WI38 (cell line): Measurements from ENCODE around the gene DST.

Experiments
- H3K4me3 ChIP-seq: 2 replicates; pipeline ENCODE4 v1.5.1; 2011; ENCODE audit warnings: low read depth, mild to moderate bottlenecking, control low read depth, low read length
- CTCF ChIP-seq: IDR thresholded peaks from 2 replicates; pipeline ENCODE4 v1.5.1; 2012; ENCODE audit warnings: low read depth, mild to moderate bottlenecking, control low read depth, low read length

DST gene

GRCh38 chr6:56644366-56644765 is 1.7 kb upstream of the DST start:
- H3K4me3 ChIP-seq, result no peak overlapping the region
- no peak for TF ChIP-seq CTCF

GRCh38 chr6:56643379-56644089 is 845 bp upstream of the DST start:
- no peak for TF ChIP-seq CTCF
- no peak overlapping the region for H3K4me3 ChIP-seq

- H3K4me3 ChIP-seq, result no peak overlapping the region
- TF ChIP-seq CTCF, result no peak
Observed at GRCh38 chr6:56640374-56640773, 2.3 kb downstream of the DST start.

GRCh38 chr6:56638760-56639159 is 3.9 kb downstream of the DST start:
- TF ChIP-seq CTCF, result no peak
- H3K4me3 ChIP-seq, result no peak overlapping the region

GRCh38 chr6:56637640-56638039 is 5.0 kb downstream of the DST start:
- no peak overlapping the region for H3K4me3 ChIP-seq
- peak; percentile 15; the same call in 1 of the 2 replicates for TF ChIP-seq CTCF

- no peak overlapping the region for H3K4me3 ChIP-seq
- TF ChIP-seq CTCF, result no peak
Observed at GRCh38 chr6:56628105-56628504, 14.6 kb downstream of the DST start.

GRCh38 chr6:56625356-56625755 is 17.3 kb downstream of the DST start:
- no peak overlapping the region for H3K4me3 ChIP-seq
- no peak for TF ChIP-seq CTCF
